Measurements from ENCODE around the gene NCAM2. TPM values are rescaled to one million over a fixed set of nuclear protein-coding genes. Genes with fewer than 3 reads are reported as not detected.

The NCAM2 gene
- total RNA-seq (2022) (not detected in 2 replicates), Bru-seq, nascent RNA (percentile 0 among the genes with signal in this experiment), BruChase-seq, experiment 1, labeled RNA remaining after a 6-hour chase (percentile 0 among the genes with signal in this experiment), BruChase-seq, experiment 2, labeled RNA remaining after a 2-hour chase (percentile 0 among the genes with signal in this experiment)
- long read RNA-seq, result 0 reads

- Mint-ChIP-seq H3K36me3 (ENCODE audit: insufficient read depth, unreplicated experiment) (no peaks in the 10 kb centered on the region), H3K4me1 (ENCODE audit: insufficient read depth, unreplicated experiment) (peaks cover 5% of the 10 kb centered on the region), H3K4me3 (ENCODE audit: unreplicated experiment) (no peak within 1 kb of the TSS), H3K9me3 (ENCODE audit: unreplicated experiment) (no peaks in the 10 kb centered on the region), H3K27me3 (ENCODE audit: insufficient read depth, unreplicated experiment) (no peaks in the 10 kb centered on the region), H3K27ac (ENCODE audit: low read depth, unreplicated experiment) (no peak within 1 kb of the TSS)
- no peak for DNase-seq (ENCODE audit: unreplicated experiment)
- intact Hi-C loops (cut with micrococcal nuclease), result loop anchor here (5.0 kb wide), 1 partner anchor 1794 kb away; no protein-coding TSS in a partner anchor
- CTCF ChIA-PET, result interaction anchor here (0.6 kb wide), 2 partner anchors 919 to 1272 kb away, joined by 3 to 4 read pairs; no protein-coding TSS in a partner anchor
- TF ChIP-seq CTCF (IDR thresholded peaks at IDR 0.05; ENCODE audit: unreplicated experiment), result no peak
- no TSS peak for BruUV-seq (replicated peaks)
- POLR2A ChIA-PET, result no interaction called here
Measured at GRCh38 chr21:20997636-20998455, at the start of gene NCAM2. TSS of gene NCAM2 (plus strand) at chr21:20998409.

GRCh38 chr21:20949884-20950283, 48.3 kb upstream of the NCAM2 start:
- ChIA-PET CTCF (no interaction called here), POLR2A (no interaction called here)
- H3K27ac Mint-ChIP-seq (ENCODE audit: low read depth, unreplicated experiment), result no peak overlapping the region
- intact Hi-C loops (cut with micrococcal nuclease), result no loop called here
- no peaks in the 10 kb centered on the region for H3K27me3 Mint-ChIP-seq (ENCODE audit: insufficient read depth, unreplicated experiment)
- no peak for TF ChIP-seq CTCF (IDR thresholded peaks at IDR 0.05; ENCODE audit: unreplicated experiment)
- no peak overlapping the region for H3K4me3 Mint-ChIP-seq (ENCODE audit: unreplicated experiment)
- no TSS peak for BruUV-seq (replicated peaks)
- H3K4me1 Mint-ChIP-seq (ENCODE audit: insufficient read depth, unreplicated experiment), result no peaks in the 10 kb centered on the region
- DNase-seq (ENCODE audit: unreplicated experiment), result no peak
- H3K36me3 Mint-ChIP-seq (ENCODE audit: insufficient read depth, unreplicated experiment), result no peaks in the 10 kb centered on the region
- H3K9me3 Mint-ChIP-seq (ENCODE audit: unreplicated experiment), result no peaks in the 10 kb centered on the region

GRCh38 chr21:20965816-20966215, 32.4 kb upstream of the NCAM2 start:
- H3K27ac Mint-ChIP-seq (ENCODE audit: low read depth, unreplicated experiment), result no peak overlapping the region
- no TSS peak for BruUV-seq (replicated peaks)
- no peak for DNase-seq (ENCODE audit: unreplicated experiment)
- H3K27me3 Mint-ChIP-seq (ENCODE audit: insufficient read depth, unreplicated experiment), result no peaks in the 10 kb centered on the region
- no peak overlapping the region for H3K4me3 Mint-ChIP-seq (ENCODE audit: unreplicated experiment)
- CTCF ChIA-PET, result no interaction called here
- peaks cover 6% of the 10 kb centered on the region for H3K4me1 Mint-ChIP-seq (ENCODE audit: insufficient read depth, unreplicated experiment)
- peaks cover 6% of the 10 kb centered on the region for H3K36me3 Mint-ChIP-seq (ENCODE audit: insufficient read depth, unreplicated experiment)
- TF ChIP-seq CTCF (IDR thresholded peaks at IDR 0.05; ENCODE audit: unreplicated experiment), result no peak
- intact Hi-C loops (cut with micrococcal nuclease), result no loop called here
- H3K9me3 Mint-ChIP-seq (ENCODE audit: unreplicated experiment), result no peaks in the 10 kb centered on the region
- POLR2A ChIA-PET, result no interaction called here

GRCh38 chr21:20968391-20968790, 29.8 kb upstream of the NCAM2 start:
- POLR2A ChIA-PET, result interaction anchor here (1.5 kb wide), 1 partner anchor 72 kb away, joined by 3 read pairs; no protein-coding TSS in a partner anchor
- Mint-ChIP-seq H3K36me3 (ENCODE audit: insufficient read depth, unreplicated experiment) (peaks cover 6% of the 10 kb centered on the region), H3K27me3 (ENCODE audit: insufficient read depth, unreplicated experiment) (no peaks in the 10 kb centered on the region), H3K27ac (ENCODE audit: low read depth, unreplicated experiment) (no peak overlapping the region), H3K4me3 (ENCODE audit: unreplicated experiment) (peak overlapping the region; percentile 5), H3K9me3 (ENCODE audit: unreplicated experiment) (no peaks in the 10 kb centered on the region), H3K4me1 (ENCODE audit: insufficient read depth, unreplicated experiment) (peaks cover 6% of the 10 kb centered on the region)
- BruUV-seq (replicated peaks), result no TSS peak
- intact Hi-C loops (cut with micrococcal nuclease), result no loop called here
- DNase-seq (ENCODE audit: unreplicated experiment), result peak; percentile 6
- TF ChIP-seq CTCF (IDR thresholded peaks at IDR 0.05; ENCODE audit: unreplicated experiment), result no peak
- CTCF ChIA-PET, result interaction anchor here (0.6 kb wide), 2 partner anchors 15 to 119 kb away, joined by 3 read pairs; no protein-coding TSS in a partner anchor
